ENCODE measurements around the gene ARID5A.

DNA sequence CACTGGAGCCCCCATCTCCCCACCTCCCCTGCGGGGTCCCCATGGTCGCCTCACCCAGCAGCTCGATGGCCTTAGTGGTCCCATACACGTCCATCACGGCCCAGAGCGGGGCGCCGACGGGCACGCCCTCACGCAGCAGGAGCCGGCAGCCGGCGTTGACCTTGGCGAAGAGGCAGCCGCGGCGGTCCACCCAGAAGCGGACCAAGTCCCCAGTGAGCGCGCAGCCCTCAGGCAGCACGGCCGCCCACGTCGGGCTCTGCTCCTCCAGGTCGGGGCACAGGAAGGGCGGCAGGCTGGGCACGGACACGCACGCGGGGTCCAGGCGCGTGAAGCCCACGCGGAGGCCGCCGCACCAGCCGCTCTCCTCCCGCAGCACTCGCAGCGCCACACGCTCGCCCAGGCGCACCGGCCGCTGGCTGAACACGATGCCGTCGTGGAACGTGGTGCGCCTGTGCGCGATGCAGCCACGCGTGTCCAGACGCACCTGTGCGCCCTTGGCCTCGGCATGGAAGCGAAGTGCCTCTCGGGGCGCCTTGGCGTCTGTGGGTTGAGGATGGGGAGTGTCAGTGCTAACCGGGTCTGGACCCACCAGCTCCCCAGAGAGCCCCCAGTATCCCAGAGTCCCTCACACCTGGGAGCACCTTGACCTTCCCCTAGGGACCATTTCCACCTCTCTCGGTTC lies 36.0 kb upstream of the ARID5A start:
- TF ChIP-seq MTA3 (IDR thresholded peaks at IDR 0.05; ENCODE audit: borderline replicate concordance) (no peak), ZNF146 (CRISPR knock-in tag; IDR thresholded peaks at IDR 0.05; ENCODE audit: unreplicated experiment) (no peak), CTCF (IDR thresholded peaks at IDR 0.05 in 2 of 3, conservative IDR thresholded peaks at IDR 0.05 in 1 of 3; ENCODE audit: insufficient read depth in 2 of 3, low read depth in 1 of 3, low read length in 3 of 3) (no peak)
